Myocyte (in vitro differentiated cells): Measurements from ENCODE around the gene COA4. TPM values are rescaled to one million over a fixed set of nuclear protein-coding genes. Genes with fewer than 3 reads are reported as not detected.

Source experiments
- DNase-seq: peaks from one replicate; pipeline ENCODE4 v3.0.0-alpha.2; 2012; ENCODE audit warnings: low read depth
- polyA plus RNA-seq: library from polyadenylated mRNA; unstranded; fragments of >200 nt; gene quantifications from one replicate; pipeline ENCODE4 v1.2.1, GENCODE V29; 2012; ENCODE audit warnings: missing spikeins
- total RNA-seq: library from RNA; depleted of rRNA; stranded (reverse); fragments of >200 nt; gene quantifications from 2 replicates; pipeline ENCODE4 v1.2.3, GENCODE V29; 2014

Gene COA4
- 184 and 205 TPM in 2 replicates for total RNA-seq
- 128 TPM for polyA plus RNA-seq

DNA sequence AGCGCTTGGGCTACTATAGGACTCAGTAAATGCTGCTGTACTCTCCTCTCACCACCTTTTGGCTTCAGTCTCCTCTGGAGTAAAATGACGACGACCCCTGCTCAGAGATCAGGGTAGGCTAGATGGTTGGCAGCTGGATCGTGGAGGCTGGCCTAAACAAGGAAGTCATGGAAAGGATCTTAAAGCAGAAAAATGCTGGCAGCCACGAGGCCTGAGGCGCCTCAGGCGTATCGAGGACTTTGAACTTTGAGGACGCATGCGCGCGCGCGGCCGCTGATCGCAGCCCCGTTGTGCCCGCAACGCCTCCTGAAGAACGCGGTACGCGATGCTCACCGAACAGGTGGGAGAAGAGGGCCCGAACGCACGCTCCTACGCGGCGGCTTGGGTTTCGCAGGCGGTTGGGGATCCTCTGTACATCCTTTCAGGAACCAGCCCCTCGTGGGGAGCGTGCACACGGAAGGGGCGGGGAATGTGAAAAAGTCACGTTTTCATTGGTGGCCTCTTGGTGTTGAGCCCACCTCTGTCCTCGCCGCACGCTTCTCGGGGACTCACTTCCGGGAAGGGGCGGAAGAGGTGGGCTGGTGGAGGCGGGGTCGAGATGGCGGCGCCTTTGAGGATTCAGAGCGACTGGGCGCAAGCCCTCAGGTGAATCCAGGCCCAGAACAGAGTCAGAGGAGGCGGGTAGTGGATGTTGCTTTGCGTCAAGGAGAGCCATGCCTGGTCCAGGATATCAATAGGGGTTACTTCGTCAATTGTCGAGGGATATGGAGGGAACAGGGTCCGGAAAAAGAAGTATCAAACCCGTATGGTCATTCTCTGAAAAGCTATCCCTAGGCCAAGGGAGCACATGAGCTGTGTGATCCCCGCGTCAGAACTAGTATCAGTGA is at the start of gene COA4, which contains the start of gene PAAF1:
TSS of gene COA4 (minus strand) at position 423 of the 887 bp plus-strand sequence. CDS start 3,468 bp downstream, outside the sequence.
TSS of gene PAAF1 (plus strand) at position 576 of the 887 bp plus-strand sequence. CDS start at position 599, 23 bp downstream.
- peak; percentile 99 for DNase-seq

GRCh38 chr11:73921180-73921579 is 44.5 kb upstream of the COA4 start:
- no peak for DNase-seq

DNA sequence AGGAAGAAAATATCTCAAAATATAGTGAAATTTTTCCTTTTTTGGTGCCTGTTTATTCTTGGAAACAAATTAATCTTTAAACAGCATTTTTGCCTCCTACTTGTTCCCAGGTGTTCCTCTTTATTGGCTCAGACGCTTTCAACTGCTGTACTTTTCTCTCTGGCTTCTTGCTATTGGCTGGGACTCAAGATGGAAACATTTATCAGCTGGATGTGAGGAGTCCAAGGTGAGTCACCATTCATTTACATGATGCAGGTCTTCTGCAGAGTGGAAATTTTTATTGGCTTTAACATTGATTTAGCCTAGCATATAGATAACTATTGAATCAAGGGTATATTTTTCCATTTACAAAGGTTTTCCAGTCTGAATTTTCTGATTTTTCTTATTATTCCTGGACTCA is 39.8 kb upstream of the COA4 start:
- DNase-seq, result no peak

GRCh38 chr11:73914284-73914683 is 37.6 kb upstream of the COA4 start:
- DNase-seq, result no peak

DNA sequence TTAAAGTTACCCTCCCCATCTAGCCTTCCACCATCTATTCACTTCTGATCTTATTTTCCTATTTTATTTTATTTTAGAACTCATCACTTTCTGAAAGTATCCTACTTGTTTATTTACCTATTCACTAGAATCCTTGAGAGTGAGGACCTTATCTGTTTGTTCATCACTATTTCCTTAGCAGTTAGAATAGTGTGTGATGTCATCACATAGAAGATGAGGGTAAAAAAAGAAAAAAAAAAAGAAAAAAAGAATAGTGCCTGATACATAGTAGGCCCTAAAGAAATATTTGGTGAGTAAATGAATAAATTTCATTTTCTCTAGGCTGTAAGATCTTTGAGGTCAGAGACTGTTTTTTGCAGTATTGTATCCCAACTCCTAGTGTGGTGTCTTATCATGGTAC is 36.8 kb upstream of the COA4 start:
- no peak for DNase-seq

DNA sequence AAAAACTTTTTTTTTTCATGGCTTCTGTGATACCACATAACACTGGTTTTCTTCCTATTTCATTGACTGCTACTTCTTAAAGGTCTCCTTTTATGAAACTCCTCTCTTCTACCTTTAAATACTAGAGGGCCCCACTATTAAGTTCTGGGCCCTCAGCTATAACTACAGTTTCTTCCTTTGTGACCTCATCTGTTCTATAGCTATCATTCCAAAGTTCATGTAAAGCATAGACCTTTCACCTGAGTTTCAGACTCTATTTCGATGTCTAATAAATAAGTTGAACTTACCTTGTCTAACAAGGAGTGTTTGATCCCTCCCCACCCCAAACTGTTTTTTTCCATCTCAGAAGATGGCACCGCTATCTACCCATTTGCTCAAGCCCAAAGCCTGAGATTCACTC is 35.4 kb upstream of the COA4 start:
- DNase-seq, result no peak

- DNase-seq, result peak; percentile 35
Measured at GRCh38 chr11:73907191-73907590, 30.5 kb upstream of the COA4 start.

DNA sequence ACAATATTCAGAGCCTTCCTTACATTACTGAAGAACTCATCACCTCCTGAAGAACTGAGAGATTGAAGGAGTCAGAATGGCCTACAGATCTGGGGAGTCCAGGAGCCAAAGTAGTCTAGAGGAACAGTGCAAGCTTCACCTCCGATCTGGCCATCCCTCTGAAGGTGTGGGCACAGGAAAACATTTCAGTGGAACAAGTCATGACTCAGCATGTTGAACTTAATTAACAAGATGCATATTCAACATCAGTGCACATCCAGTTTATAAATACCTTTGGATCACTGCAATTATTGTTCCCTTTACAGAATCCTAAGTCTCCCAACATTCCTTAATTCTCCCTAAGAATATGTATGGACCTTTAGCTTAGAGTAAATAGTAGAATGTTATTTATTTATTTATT is 25.7 kb upstream of the COA4 start:
- DNase-seq, result no peak

DNA sequence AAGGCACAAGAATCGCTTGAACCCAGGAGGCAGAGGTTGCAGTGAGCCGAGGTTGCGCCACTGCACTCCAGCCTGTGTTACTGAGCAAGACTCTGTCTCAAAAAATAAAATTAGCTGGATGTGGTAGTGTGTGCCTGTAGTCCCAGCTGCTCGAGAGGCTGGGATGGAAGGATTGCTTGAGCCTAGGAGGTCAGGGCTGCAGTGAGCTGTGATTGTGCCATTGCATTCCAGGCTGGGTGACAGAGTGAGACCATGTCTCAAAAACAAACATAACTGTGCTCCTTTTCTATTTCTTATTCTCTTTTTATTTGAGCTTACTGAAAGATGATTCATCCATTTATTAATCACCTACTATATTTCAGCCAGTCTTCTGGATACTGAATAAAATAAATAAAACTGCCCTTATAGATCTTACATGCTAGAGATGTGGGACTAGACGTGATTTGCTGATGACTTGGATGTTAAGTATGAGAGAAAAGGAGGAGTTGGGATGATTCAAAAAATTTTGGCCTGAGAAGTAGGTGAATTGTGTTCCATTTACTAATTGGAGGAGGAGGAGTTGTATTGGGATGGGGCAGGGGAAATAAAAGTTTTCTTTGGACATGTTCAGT is 18.2 kb upstream of the COA4 start:
- DNase-seq, result no peak

DNA sequence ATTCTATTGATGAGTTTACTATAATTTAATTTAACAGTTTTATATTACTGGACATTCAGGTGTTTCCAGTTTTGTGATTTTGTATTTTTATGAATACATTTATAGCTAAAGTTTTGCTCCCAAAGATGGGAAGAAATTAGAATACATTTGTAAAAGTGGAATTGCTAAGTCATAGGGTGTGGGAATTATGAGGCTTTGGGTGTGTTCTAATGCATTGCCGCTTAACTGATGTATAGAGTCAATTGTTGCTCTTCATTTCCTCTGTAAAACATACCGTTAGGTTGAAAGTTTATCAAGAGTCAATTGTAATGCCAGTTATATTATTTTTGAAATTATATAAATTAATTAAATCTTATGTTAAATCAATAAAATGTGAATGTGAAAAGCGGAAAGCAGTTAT is 16.4 kb upstream of the COA4 start:
- no peak for DNase-seq

DNA sequence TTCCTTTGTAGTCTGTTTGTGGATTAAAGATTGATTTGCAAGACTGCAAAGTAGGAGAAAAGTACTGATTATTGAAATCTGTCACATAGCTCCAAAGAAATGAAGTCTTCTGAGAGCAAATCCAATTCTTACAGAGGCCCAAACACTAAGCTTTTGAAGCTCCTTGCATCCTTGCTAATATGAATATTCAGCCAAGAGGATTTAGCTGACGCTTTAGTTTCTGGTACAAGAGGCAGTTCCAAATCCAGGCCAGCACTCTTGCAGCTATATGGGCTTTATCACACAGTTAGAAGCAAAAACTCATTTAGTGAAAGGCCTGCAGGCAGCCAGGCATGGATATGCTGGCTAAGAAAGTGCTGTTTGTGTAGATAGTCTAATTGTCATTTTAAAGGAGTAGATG is 12.9 kb upstream of the COA4 start:
- no peak for DNase-seq

GRCh38 chr11:73889019-73889418 is 12.4 kb upstream of the COA4 start:
- DNase-seq, result no peak

GRCh38 chr11:73888244-73888643 is 11.6 kb upstream of the COA4 start:
- no peak for DNase-seq

DNA sequence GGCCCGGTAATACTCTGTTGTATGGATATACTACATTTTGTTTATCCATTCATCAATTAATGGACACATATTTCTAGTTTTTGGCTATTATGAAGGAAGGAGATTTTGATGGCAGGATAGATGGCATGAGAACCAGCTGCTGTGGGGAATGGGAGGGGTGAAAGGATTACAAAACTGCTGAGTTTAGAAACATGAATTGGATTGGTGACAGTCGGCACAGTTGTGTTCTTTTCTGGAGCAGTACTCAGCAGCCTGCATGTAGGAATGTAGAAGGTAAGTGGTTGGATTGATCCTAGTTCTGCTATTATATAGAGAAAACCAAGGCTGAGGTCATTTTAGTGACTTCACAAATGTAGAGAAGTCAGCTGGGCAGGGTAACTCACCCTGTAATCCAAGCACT is 7.2 kb upstream of the COA4 start:
- peak; percentile 68 for DNase-seq

DNA sequence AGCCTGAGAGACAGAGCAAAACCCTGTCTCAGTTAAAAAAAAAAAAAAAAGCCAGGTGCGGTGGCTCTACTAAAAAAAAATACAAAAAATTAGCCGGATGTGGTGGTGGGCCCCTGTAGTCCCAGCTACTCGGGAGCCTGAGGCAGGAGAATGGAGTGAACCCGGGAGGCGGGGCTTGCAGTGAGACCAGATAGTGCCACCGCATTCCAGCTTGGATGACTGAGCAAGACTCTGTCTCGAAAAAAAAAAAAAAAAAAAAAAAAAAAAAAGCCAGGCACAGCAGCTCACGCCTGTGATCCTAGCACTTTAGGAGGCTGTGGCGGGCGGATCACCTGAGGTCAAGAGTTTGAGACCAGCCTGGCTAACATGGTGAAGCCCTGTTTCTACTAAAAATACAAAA is 3.8 kb upstream of the COA4 start:
- peak; percentile 32 for DNase-seq

- DNase-seq, result no peak
Measured at GRCh38 chr11:73878771-73879170, 2.1 kb upstream of the COA4 start.

- DNase-seq, result peak; percentile 58
Measured at GRCh38 chr11:73875840-73876239, 806 bp downstream of the COA4 start.

DNA sequence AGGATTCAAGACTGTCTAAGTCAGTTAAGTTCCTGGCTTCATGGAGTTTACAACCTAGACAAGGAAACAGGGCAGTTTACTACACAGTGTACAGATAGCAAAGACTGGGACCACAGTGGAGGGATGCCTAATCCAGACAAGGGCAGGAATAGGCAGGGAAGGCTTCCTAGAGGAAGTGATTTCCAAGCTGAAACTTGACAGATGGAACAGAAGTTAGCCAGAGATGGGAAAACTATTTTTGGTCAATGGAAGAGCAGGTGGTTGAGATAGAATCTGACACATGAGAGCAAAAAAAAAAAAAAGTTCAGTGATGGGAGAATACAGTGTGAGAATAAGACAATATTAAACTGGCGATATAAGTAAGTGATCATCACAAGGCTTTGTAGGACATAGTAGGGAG is 1.3 kb downstream of the COA4 start:
- peak; percentile 89 for DNase-seq

DNA sequence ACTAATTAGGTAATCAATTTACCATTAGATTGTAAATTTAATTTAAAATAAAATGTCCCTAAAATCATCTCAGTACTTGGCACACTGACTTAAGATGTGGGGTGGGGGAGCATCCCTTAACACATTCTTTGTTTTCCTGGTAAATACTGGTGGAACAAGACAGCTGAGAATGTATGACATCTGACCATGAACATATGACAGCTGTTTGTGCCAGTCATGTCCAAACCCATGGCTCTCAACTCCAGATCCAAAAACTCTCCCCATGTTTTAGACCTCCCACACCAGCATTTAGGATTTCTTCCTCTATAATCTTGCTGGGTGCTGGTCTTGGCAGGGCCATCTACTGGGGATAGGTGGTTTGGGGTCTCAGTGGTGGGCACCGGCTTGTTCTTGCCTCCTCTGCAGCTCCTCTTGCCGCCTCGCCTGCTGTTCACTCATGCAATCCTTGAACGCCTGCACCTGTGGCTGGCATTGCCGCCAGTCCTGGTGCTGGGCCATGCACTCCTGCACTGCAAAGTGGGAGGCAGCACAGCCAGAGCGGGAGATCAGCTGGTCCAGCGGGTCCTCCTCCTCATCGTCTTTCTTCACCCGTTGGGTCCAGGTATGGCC is 3.8 kb downstream of the COA4 start:
- peak; percentile 96 for DNase-seq

DNA sequence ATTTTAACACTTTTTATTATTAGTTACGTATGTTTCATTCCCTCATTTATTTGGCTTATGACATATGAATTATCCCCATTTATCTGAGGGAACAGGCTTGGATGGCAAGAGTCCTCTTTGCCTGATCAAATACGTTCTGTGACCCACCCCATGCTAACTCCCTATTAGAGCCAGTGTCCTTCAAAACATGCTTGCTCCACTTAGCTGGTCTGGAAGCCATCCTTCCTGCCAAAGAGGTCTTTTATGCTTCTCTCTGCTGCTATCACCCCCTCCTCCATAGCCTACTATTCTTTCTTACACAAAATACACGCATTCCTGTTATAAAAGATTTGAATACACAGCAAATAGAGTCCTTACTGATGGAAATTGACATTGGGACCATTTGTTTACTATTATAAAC is 6.4 kb downstream of the COA4 start:
- DNase-seq, result no peak

DNA sequence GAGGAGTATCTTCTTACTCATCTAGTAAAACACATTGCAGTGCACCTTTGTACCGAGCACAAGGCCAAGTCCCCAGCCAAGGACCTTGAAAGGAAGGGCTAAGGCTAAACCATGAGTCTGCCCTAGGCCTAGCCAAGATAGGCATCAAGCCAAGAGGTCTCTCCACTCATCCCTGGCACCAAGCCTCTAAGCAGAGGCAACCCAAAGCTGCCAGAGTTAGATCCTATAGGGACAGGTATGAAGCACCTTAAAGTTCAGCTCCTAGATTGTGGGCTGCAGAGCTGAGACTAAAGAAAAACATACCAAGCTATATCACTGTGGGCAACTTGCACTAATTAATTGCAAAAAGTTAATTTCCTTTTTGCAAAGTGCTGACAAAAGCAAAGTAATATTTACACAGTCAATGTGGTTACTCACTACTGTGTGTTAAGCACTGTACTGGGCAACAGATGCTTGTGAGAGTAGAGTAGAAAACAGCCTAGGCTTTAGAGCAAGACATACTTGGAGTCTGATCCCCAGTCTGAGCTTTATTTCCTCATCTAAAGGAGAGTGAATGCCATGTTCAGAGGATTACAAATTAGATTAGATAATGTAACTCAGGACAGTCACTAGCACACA is 7.2 kb downstream of the COA4 start:
- DNase-seq, result peak; percentile 35

DNA sequence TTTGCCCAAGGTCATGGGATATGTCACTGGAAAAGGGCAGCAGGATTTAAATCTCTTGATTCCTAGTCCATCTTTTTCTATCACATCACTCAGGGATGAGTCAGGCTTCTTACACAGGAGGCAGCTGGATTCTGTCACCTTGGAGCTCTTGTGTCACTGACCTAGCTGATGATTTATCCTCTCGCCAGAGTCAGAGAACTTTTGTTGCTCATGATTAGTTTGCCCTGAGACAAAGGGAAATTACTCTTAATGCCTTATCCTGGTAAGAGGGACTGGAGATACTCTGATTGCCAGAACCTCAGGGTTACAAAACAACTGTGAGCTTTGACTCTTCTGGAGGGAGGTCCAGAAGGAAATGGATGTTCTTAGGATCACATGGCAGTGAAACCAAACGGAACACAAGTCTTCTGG is 10.1 kb downstream of the COA4 start:
- peak; percentile 90 for DNase-seq
